ENCODE results near the gene HOXB3. TPM values are rescaled to one million over a fixed set of nuclear protein-coding genes. Genes with fewer than 3 reads are reported as not detected.

HOXB3 gene
- total RNA-seq, 4 donors from 2014 or later = 10.8 to 34.9 (median 28.7) TPM

DNA sequence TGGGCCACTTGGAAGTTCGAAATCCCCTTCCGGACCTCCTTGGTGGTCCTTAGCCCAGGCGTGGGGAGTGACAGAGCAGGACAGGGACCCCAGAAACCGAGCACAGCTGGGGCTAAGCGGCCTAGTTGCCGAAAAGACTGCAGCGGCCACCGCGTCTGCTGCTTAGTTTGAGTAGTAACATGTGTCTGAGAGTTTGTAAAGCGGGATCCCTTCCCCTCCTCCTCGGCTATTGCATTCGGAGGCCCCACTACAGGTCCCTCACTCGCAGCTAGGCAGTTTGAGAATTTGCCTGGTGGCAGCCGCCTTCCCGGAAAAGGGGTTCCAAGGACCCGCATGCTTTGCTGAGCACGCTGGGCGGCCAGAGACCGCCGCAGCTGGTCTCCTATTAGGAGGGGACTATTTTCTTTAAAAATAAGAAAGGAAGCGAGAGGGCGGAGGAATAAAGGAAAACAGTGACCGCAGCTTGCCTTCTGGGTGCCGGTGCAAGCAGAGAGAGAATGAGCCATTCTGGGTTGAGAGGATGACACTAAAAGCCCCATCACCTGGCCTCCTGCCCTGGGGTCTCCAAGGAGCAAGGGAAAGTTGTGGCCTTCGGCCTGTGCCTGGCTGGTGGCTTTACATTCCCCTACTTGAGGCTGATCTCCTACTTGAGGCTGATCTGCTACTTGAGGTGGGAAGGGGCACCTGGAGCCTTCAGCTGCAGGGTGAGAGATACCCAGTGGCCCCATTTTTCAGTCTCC, 4.7 kb upstream of the HOXB3 start:
- no peak for DNase-seq (ENCODE audit: extremely low spot score)
- no peaks in the 10 kb centered on the region for H3K36me3 ChIP-seq
- no peak overlapping the region for H3K4me3 ChIP-seq
- peaks cover 33 to 61% (median 56%) of the 10 kb centered on the region in 4 donors for H3K4me1 ChIP-seq
- intact Hi-C loops (cut with DNase I) = loop anchor here (1.0 to 5.0 kb wide), 3 partner anchors 102 to 257 kb away; no protein-coding TSS in a partner anchor
- TF ChIP-seq, protein P1, sequence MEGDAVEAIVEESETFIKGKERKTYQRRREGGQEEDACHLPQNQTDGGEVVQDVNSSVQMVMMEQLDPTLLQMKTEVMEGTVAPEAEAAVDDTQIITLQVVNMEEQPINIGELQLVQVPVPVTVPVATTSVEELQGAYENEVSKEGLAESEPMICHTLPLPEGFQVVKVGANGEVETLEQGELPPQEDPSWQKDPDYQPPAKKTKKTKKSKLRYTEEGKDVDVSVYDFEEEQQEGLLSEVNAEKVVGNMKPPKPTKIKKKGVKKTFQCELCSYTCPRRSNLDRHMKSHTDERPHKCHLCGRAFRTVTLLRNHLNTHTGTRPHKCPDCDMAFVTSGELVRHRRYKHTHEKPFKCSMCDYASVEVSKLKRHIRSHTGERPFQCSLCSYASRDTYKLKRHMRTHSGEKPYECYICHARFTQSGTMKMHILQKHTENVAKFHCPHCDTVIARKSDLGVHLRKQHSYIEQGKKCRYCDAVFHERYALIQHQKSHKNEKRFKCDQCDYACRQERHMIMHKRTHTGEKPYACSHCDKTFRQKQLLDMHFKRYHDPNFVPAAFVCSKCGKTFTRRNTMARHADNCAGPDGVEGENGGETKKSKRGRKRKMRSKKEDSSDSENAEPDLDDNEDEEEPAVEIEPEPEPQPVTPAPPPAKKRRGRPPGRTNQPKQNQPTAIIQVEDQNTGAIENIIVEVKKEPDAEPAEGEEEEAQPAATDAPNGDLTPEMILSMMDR (IDR thresholded peaks at IDR 0.05) = no peak
- TF ChIP-seq POLR2AphosphoS5 (IDR thresholded peaks at IDR 0.05) (no peak), POLR2A (IDR thresholded peaks at IDR 0.05; ENCODE audit: low read depth) (no peak), EP300 (IDR thresholded peaks at IDR 0.05) (no peak)
- WGBS = 86% methylated on average over 25 of the region's 25 CpGs
- H3K27me3 ChIP-seq = peaks cover 6 to 81% (median 36%) of the 10 kb centered on the region in 4 donors
- H3K9me3 ChIP-seq = no peaks in the 10 kb centered on the region
- H3K27ac ChIP-seq (replicated peaks in 1 of 4) = peak overlapping the region in 1 of 4 donors; percentile 56

- no peaks in the 10 kb centered on the region for H3K9me3 ChIP-seq
- no peak for DNase-seq (ENCODE audit: extremely low spot score)
- intact Hi-C loops (cut with DNase I) = loop anchor here (1.0 to 5.0 kb wide), 3 partner anchors 101 to 257 kb away; no protein-coding TSS in a partner anchor
- WGBS = 19% methylated on average over 36 of the region's 37 CpGs
- no peaks in the 10 kb centered on the region for H3K36me3 ChIP-seq
- peak overlapping the region; percentile 54 to 64 (median 60) for H3K4me3 ChIP-seq
- TF ChIP-seq POLR2AphosphoS5 (IDR thresholded peaks at IDR 0.05) = peak in 1 of 2 donors; percentile 65
- TF ChIP-seq POLR2A (IDR thresholded peaks at IDR 0.05; ENCODE audit: low read depth) = no peak
- TF ChIP-seq EP300 (IDR thresholded peaks at IDR 0.05) = no peak
- TF ChIP-seq, protein P1 (IDR thresholded peaks at IDR 0.05) = peak in 2 of 3 experiments; percentile 97 to 99
- peaks cover 6 to 73% (median 31%) of the 10 kb centered on the region in 4 donors for H3K27me3 ChIP-seq
- peaks cover 33 to 61% (median 56%) of the 10 kb centered on the region in 4 donors for H3K4me1 ChIP-seq
- H3K27ac ChIP-seq (replicated peaks in 1 of 4) = peak overlapping the region; percentile 42 to 72 (median 60)
These were observed 3.9 kb upstream of the HOXB3 start for GRCh38 chr17:48593840-48594537.

- DNase-seq (ENCODE audit: extremely low spot score) = no peak
- intact Hi-C loops (cut with DNase I) = loop anchor here (5.0 kb wide), 1 partner anchor 256 kb away; no protein-coding TSS in a partner anchor
- Histone ChIP-seq H3K36me3 (no peaks in the 10 kb centered on the region), H3K9me3 (no peaks in the 10 kb centered on the region), H3K27me3 (peaks cover 6 to 66% (median 24%) of the 10 kb centered on the region in 4 donors), H3K27ac (replicated peaks in 1 of 4) (peak within 1 kb of the TSS; percentile 42 to 72 (median 60)), H3K4me3 (peak within 1 kb of the TSS; percentile 54 to 64 (median 60)), H3K4me1 (peaks cover 31 to 59% (median 52%) of the 10 kb centered on the region in 4 donors)
- WGBS = 3% methylated on average over 21 of the region's 50 CpGs
- TF ChIP-seq, protein P1 (IDR thresholded peaks at IDR 0.05) = no peak
- TF ChIP-seq EP300 (IDR thresholded peaks at IDR 0.05) (no peak), POLR2A (IDR thresholded peaks at IDR 0.05; ENCODE audit: low read depth) (no peak), POLR2AphosphoS5 (IDR thresholded peaks at IDR 0.05) (no peak)
These were observed 3.2 kb upstream of the HOXB3 start, which contains the start of gene HOXB5 for GRCh38 chr17:48593126-48593829. TSS of gene HOXB5 (minus strand) at chr17:48593779. CDS start at chr17:48593682, 97 bp downstream.

GRCh38 chr17:48592577-48592976, 2.5 kb upstream of the HOXB3 start:
- H3K27me3 ChIP-seq = peaks cover 6 to 59% (median 23%) of the 10 kb centered on the region in 4 donors
- TF ChIP-seq EP300 (IDR thresholded peaks at IDR 0.05) (no peak), POLR2AphosphoS5 (IDR thresholded peaks at IDR 0.05) (no peak), POLR2A (IDR thresholded peaks at IDR 0.05; ENCODE audit: low read depth) (no peak)
- TF ChIP-seq, protein P1 (IDR thresholded peaks at IDR 0.05) = no peak
- no peaks in the 10 kb centered on the region for H3K9me3 ChIP-seq
- DNase-seq (ENCODE audit: extremely low spot score) = no peak
- peak overlapping the region; percentile 42 to 72 (median 60) for H3K27ac ChIP-seq (replicated peaks in 1 of 4)
- no peaks in the 10 kb centered on the region for H3K36me3 ChIP-seq
- intact Hi-C loops (cut with DNase I) = loop anchor here (5.0 kb wide), 1 partner anchor 255 kb away; no protein-coding TSS in a partner anchor
- H3K4me3 ChIP-seq = peak overlapping the region; percentile 54 to 64 (median 60)
- peaks cover 24 to 54% (median 46%) of the 10 kb centered on the region in 4 donors for H3K4me1 ChIP-seq
- WGBS = 26% methylated on average over 14 of the region's 14 CpGs
